Measurements from ENCODE around the gene SLC22A23. TPM values are rescaled to one million over a fixed set of nuclear protein-coding genes. Genes with fewer than 3 reads are reported as not detected.

Gene SLC22A23
- total RNA-seq, 1 donor from 2014 or later: 102 TPM

- peak overlapping the region; percentile 99 for H3K4me3 Mint-ChIP-seq (ENCODE audit: unreplicated experiment)
- peaks cover 24% of the 10 kb centered on the region for H3K36me3 Mint-ChIP-seq (ENCODE audit: unreplicated experiment)
- peaks cover 44% of the 10 kb centered on the region for H3K27me3 Mint-ChIP-seq (ENCODE audit: unreplicated experiment)
- H3K9me3 Mint-ChIP-seq (ENCODE audit: unreplicated experiment): peaks cover 49% of the 10 kb centered on the region
- H3K27ac Mint-ChIP-seq (ENCODE audit: unreplicated experiment): peak overlapping the region; percentile 94
- H3K4me1 Mint-ChIP-seq (ENCODE audit: low read depth, unreplicated experiment): peaks cover 15% of the 10 kb centered on the region
- DNase-seq: no peak
- no peak for TF ChIP-seq CTCF (IDR thresholded peaks at IDR 0.05; ENCODE audit: partially characterized antibody, unreplicated experiment)
These were observed 230.8 kb downstream of the SLC22A23 start for GRCh38 chr6:3226042-3226441.

DNA sequence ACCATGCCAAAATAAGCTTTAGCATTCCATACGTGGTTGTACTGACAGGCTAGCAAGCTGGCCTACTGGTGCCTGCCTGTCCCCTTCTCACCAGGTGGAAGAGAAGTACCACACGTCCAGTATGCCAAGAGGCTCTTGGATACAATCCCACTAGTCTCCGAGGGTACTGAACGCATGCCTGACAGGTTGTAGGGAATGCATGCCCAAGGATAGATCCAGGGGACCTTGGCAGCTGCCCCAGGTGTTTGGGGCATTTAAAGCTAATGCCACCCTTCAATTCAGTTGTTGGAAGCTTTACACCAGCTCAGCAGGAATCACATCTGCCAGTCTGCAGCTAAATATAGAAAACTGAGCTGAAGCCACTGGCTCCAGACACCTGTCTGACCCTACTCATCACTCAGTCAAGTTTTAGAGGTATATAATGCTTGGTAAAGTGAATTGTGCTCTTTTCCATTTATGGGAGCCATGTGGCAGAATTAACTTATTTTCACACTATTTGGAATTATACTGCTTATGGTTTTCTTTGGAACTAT, 234.3 kb downstream of the SLC22A23 start:
- DNase-seq: no peak
- H3K36me3 Mint-ChIP-seq (ENCODE audit: unreplicated experiment): peaks cover 17% of the 10 kb centered on the region
- no peak for TF ChIP-seq CTCF (IDR thresholded peaks at IDR 0.05; ENCODE audit: partially characterized antibody, unreplicated experiment)

GRCh38 chr6:3221578-3221977, 235.3 kb downstream of the SLC22A23 start:
- peaks cover 12% of the 10 kb centered on the region for H3K4me1 Mint-ChIP-seq (ENCODE audit: low read depth, unreplicated experiment)
- no peak for DNase-seq
- H3K36me3 Mint-ChIP-seq (ENCODE audit: unreplicated experiment): peaks cover 17% of the 10 kb centered on the region
- TF ChIP-seq CTCF (IDR thresholded peaks at IDR 0.05; ENCODE audit: partially characterized antibody, unreplicated experiment): no peak
- no peak overlapping the region for H3K4me3 Mint-ChIP-seq (ENCODE audit: unreplicated experiment)
- H3K27me3 Mint-ChIP-seq (ENCODE audit: unreplicated experiment): peaks cover 17% of the 10 kb centered on the region
- H3K9me3 Mint-ChIP-seq (ENCODE audit: unreplicated experiment): peaks cover 20% of the 10 kb centered on the region
- H3K27ac Mint-ChIP-seq (ENCODE audit: unreplicated experiment): no peak overlapping the region

More for the DNA sequence above, 234.3 kb downstream of the SLC22A23 start:
- H3K27ac Mint-ChIP-seq (ENCODE audit: unreplicated experiment): no peak overlapping the region
- peaks cover 12% of the 10 kb centered on the region for H3K4me1 Mint-ChIP-seq (ENCODE audit: low read depth, unreplicated experiment)
- peaks cover 21% of the 10 kb centered on the region for H3K9me3 Mint-ChIP-seq (ENCODE audit: unreplicated experiment)
- H3K27me3 Mint-ChIP-seq (ENCODE audit: unreplicated experiment): peaks cover 21% of the 10 kb centered on the region
- no peak overlapping the region for H3K4me3 Mint-ChIP-seq (ENCODE audit: unreplicated experiment)

DNA sequence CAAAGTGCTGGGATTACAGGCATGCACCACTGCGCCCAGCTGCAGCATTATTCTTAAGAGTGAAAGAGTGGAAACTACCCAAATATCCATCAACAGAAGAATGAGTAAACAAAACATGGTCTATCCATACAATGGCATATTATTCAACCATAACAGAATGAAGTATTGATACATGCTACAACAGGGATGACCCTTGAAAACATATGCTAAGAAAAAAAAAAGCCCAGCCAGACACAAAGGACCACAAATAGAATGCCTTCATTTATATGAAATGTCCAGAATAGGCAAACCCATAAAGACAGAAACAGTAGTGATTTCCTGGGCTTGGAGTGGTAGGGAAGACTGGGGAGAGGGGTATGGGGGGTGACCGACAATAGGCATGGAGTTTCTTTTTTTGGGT, 236.5 kb downstream of the SLC22A23 start:
- no peak for TF ChIP-seq CTCF (IDR thresholded peaks at IDR 0.05; ENCODE audit: partially characterized antibody, unreplicated experiment)
- no peak overlapping the region for H3K27ac Mint-ChIP-seq (ENCODE audit: unreplicated experiment)
- H3K9me3 Mint-ChIP-seq (ENCODE audit: unreplicated experiment): peaks cover 12% of the 10 kb centered on the region
- peaks cover 11% of the 10 kb centered on the region for H3K36me3 Mint-ChIP-seq (ENCODE audit: unreplicated experiment)
- H3K27me3 Mint-ChIP-seq (ENCODE audit: unreplicated experiment): peaks cover 8% of the 10 kb centered on the region
- no peak overlapping the region for H3K4me3 Mint-ChIP-seq (ENCODE audit: unreplicated experiment)
- DNase-seq: no peak
- H3K4me1 Mint-ChIP-seq (ENCODE audit: low read depth, unreplicated experiment): peaks cover 12% of the 10 kb centered on the region

Other genes with a start within 250 kb of the SLC22A23 start
- 1,777 TPM for gene TUBB2B, start 229.4 kb downstream of the SLC22A23 start, total RNA-seq (ENCODE audit: unreplicated experiment)
- gene PSMG4, start 198.1 kb downstream of the SLC22A23 start, total RNA-seq (ENCODE audit: unreplicated experiment): 37.2 TPM

Data from glutamatergic neuron (in vitro differentiated cells).